GM18867 (cell line): ENCODE results near the gene C9orf43.
"Not testable (repeated sequence)": the region's sequence is repeated elsewhere in the genome, so short reads cannot be mapped to it uniquely, and the experiment has no call there.

Experiments
- ATAC-seq: cut with Tn5 transposase; IDR thresholded peaks from one replicate; pipeline ENCODE4 v1.9.1; 2021; ENCODE audit warnings: mild to moderate bottlenecking, moderate library complexity; ENCODE audit not compliant: unreplicated experiment

Gene C9orf43, protein sequence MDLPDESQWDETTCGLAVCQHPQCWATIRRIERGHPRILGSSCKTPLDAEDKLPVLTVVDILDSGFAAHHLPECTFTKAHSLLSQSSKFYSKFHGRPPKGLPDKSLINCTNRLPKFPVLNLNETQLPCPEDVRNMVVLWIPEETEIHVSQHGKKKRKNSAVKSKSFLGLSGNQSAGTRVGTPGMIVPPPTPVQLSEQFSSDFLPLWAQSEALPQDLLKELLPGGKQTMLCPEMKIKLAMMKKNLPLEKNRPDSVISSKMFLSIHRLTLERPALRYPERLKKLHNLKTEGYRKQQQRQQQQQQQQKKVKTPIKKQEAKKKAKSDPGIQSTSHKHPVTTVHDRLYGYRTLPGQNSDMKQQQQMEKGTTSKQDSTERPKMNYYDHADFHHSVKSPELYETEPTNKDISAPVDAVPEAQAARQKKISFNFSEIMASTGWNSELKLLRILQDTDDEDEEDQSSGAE

DNA sequence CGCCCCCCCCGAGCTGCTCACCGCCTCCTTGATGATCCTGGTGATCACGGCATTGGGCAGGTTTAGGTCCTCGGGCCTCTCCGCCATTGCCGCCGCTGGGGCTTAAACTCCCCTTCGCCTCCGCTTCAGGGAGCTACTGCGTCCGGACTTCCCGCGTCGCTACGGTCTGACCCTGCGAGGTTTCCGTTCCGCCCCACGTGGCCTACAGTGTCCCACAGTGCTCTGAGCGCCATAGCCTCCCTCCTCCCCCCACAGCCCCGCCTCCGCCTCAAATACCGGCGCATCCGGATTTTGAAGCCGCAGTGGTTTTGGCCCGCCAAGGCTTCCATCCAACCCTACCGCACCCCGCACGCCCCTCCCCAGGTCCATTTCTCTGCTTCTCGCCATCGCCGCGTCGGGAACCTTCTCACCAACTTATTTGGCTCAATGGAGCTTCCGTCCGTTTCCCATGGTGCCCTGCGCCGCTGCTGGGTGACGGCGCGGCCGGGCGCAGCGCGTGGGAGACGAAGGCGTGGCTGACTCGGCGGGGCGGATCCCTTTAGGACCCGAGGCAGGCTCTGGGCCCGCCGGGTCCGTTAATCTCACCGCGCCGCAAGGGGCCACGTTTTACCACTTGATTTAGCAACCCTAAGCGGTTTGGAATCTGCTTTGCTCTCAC, at the start of gene C9orf43, which contains the start of gene POLE3:
Gene C9orf43 (plus strand): TSS at position 541 of the 658 bp plus-strand sequence. CDS start 2,747 bp downstream, outside the sequence.
Gene POLE3 (minus strand): TSS at position 469 of the 658 bp plus-strand sequence. CDS start 382 bp downstream, at position 87.
- peak; percentile 91 for ATAC-seq

DNA sequence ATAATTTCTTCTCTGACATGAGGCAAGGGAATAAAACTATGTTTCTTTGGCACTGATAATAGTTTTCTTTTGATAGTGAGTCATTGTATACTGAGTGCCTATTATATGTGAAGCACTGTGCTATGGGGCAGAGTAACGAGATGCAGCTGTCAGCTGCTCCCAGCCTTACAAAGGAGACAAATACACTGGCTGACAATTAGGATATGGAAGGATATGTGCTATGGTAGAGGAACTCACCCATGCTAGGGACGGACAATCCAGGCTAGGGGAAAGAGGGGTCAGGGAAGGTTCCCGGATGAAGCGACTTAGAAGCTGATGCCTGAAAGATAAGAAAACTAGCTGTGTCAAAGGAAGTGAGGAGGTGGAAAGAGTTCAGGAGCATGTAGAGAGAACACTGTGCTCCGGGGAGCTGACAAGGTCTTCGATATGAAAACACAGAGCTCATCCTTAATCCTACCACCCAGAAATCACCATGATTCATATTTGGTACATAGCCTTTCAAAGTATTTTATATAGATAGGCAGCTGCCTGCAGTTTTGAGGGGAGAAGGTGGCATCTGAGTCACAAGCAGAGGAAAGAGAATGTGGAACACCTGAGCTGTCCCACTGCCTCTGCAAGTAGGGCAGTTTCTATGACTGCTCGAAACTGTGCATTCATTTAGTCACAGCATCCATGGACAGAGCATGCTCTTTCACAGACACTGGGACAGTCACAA, 49.1 kb upstream of the C9orf43 start:
- no peak for ATAC-seq

DNA sequence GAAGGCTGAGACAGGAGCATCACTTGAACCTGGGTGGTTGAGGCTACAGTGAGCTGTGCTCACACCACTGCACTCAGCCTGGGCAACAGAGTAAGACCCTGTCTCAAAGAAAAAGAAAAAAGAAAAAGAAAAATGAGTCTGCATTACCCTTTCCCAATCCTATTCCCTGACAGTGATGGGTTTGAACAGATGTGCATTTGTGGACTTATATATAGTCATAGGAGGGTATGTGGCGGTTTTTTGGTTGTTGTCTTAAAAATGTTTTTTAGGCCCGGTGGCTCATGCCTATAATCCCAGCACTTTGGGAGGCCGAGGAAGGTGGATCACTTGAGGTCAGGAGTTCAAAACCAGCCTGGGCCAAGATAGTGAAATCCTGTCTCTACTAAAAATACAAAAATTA, 47.2 kb upstream of the C9orf43 start:
- no peak for ATAC-seq

DNA sequence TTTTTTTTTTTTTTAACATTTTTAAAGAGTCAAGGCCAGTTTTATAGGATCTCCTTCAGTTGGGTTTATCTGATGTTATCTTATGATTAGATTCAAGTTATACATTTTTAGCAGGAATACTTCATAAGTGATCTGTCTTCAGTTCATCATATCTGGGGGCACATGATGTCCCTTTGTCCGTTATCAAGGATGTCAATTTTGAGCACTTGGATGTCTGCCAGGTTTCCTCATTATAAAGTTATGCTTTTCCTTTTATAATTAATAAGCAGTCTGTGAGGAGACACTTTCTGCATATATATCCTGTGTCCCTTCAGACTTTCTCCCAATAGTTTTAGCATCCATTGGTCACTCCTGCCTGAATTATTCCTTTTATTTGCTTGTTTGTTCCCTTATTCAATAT, 45.6 kb upstream of the C9orf43 start:
- ATAC-seq = no peak

DNA sequence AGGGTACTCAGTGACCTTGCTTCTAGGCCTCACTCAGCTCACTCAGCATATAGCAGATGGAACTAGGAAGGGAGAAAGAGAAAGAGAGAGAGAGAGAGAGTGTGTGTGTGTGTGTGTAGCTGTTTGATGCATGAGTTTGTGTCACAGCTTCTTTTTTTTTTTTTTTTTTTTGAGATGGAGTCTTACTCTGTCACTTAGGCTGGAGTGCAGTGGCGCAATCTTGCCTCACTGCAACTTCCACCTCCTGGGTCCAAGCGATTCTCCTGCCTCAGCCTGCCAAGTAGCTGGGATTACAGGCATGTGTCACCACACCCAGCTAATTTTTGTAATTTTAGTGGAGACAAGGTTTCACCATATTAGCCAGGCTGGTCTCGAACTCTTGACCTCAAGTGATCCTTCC, 44.9 kb upstream of the C9orf43 start:
- ATAC-seq = not testable (repeated sequence)

DNA sequence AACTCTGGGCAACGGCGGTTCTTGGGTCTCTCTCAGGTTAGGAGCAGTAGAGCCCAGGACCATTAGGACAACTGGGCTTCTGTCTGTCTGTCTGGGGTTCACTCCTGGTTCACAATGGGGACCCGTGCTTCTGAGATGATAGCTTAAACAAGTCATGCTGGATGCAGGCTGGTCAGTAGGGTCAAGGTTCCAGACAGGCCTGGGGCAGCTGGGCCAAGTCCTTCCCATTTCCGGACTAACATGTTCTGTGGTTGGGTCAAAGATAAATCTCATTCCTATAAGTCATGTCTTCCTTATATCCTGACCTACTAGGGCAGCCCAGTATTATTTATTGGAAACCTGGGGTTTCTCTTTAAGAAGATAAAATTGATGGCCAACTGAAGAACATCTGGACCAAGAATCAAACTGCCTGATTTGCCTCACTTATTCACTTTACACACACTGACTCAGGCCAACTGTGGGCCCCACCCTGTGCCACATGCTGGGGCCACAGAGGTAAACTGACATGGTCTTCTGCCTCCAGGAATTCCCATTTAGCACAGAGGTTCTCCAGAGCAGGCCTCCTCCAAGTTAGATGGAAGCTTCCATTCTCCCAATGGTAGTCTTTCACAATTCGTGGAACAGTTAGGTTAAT, 42.1 kb upstream of the C9orf43 start:
- ATAC-seq = no peak

DNA sequence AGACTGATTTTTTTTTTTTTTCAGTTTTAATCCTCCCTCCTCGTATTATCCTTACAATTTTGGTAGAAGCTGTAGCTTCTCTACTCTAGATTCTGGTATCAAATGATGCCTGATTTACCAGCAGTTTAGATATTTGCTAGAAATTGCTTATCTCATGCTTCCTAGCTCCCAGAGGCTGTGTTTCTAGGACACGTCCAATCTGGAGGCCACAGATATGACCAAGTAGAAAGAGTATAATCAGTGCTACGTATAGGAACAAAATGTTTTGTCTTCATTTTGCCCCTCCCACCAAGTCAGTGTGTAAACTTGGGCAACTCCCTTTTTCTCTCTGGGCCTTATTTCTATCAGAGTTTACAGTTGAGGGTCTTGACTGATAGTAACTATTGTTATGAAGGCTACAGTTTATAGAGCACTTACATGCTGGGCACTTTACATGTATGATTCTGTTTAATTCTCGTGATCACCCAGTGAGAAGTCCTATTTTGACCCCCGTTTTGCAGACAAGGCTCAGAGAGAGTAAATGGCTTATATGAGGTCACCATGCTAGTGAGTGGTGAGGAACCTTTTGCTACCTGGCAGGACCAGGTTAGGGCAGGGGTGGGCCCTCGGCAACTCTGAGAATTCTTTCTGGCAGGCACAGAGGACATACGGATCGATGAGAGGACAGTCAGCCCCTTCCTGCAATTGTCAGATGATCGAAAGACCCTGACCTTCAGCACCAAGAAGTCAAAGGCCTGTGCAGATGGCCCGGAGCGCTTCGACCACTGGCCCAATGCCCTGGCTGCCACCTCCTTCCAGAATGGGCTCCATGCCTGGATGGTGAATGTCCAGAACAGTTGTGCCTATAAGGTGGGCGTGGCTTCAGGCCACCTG, 41.3 kb upstream of the C9orf43 start:
- ATAC-seq = no peak

DNA sequence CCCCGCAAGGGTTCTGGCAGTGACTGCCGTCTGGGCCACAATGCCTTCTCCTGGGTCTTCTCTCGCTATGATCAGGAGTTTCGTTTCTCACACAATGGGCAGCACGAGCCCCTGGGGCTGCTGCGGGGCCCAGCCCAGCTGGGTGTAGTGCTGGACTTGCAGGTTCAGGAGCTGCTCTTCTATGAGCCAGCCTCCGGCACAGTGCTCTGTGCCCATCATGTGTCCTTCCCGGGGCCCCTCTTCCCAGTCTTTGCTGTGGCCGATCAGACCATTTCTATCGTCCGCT, 40.7 kb upstream of the C9orf43 start:
- no peak for ATAC-seq

DNA sequence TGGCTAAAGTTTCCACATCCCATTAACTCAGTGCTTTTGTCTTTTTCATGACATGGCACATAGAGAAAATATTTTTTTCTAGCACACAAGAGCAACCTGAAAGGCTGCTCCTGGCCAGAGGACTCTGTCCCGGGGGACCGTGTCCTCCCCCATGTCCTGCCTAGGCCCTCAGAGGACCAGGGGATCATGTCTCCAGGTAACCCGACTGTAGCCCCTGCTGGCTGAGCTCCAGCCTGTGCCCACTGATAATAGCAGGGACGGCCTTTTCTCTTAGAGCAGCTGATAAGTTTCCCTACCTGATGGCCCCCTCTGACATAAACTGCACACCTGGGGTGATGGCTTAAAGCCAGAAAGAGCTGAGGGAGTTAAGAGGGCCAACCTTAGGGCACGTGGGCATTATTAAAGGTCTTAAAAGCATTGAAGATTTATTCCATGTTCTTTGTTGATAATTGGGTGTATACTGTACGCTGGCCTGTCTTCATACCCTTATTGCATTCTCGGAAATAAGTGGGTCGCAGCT, 39.7 kb upstream of the C9orf43 start:
- ATAC-seq = no peak

DNA sequence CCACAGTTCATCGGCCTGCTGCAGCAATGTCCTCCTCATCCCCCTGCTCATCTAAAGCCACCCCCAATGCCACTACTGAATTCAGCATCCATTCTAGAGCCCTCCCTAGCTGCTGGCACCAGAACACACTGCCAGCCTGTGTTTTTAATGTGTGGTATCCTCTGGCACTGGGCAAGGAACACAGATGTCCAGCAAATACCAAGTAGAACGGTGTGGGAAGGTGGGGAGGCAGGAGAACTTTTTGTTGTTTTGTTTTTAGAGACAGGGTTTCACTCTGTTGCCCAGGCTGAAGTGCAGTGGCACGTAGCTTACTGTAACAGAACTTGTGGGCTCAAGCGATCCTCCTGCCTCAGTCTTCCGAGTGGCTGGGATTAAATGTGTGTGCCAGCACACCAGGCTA, 38.5 kb upstream of the C9orf43 start:
- ATAC-seq = no peak

DNA sequence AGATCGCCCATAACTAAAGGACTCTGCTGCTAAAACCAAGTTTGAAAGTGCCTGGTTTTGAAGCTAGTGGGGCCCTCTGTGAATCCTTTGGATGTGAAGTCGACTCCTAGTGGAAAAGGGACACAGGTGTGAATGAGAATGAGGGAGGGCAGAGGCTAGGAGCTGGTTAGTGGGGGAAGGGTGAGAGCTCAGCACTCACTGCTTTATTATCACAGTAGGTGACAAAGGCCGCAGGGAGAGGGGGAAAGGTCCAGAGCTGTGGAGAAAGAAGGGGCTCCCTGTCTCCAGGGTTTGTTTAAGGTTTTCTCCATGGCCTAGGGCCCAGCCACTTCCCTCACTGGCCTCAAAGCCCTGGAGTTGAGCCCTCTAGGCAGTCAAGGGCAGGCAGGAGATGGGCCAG, 37.3 kb upstream of the C9orf43 start:
- ATAC-seq = no peak

DNA sequence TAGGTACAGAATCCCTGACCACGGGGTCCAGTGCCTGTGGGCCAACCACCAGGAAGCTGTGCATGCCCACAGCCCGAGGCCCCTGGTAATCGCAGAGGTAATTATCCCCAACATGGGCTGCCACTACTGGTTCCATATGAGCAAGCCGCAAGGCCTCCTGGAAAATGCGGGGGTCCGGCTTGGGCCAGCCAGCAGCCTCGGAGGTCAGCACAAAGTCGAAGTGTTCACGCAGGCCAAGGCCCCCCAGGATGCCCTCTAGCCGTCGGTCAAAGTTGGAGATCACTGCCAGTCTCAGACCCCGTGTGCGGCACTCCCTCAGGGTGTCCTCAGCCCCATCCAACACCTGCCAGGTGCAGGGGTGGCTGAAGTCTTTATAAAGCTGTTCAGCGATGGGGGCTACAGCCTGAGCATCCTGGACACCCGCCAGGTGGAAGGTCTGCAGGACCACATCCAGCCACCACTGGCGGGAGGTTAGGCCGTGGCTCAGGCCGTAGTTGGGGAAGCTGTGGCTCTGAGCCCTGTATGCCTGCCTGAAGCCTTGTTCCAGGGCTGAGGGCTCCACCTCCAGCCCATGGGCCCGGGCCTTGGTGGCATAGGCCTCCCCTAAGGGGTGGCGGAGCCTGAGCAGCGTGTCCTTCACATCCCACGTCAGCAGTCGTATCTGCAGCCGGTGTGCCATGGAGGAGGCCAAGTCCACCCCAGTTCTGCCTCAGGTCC, 36.7 kb upstream of the C9orf43 start:
- no peak for ATAC-seq

DNA sequence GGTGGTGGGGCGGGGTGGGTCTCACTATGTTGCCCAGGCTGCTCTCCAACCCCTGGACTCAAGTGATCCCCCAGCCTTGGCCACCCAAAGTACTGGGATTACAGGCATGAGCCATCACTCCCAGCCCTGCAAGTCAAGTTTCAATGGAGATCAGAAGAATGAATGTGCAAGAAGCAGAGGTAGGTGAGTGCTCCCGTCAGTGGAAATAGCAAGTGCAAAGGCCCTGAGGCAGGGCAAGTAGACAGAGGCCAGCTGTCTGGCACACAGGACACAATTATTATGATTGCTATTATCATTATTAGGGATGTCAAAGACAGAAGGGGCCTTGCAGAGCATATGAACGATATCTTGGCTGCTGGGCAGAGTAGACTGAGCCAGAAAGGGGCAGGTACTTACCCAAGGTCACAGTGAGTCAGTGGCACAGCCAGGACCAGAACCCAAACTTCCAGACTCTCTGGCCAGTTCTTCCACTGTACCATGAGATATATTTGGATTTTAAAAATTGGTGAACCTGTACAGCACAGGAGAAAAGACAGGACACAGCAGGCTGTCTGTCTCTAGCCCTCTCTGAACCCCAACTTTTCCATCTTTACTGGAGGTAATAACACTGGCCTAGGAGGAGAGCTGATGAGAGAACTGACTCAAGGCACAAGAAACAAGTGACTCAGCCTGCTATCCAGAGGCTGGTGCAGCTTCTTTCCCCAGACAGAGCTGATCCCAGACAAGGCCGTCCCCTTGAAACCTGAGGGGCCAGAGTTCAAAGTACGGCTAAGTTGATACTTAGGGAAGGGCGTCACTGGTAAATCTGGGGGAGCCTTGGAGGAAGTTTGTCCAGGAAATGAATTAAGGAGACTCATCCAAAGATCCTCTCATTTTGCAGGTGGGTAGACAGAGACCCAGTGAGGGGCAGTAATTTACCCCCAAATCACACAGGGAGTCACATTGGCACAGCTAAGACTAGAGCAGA, 35.2 kb upstream of the C9orf43 start:
- ATAC-seq = no peak

DNA sequence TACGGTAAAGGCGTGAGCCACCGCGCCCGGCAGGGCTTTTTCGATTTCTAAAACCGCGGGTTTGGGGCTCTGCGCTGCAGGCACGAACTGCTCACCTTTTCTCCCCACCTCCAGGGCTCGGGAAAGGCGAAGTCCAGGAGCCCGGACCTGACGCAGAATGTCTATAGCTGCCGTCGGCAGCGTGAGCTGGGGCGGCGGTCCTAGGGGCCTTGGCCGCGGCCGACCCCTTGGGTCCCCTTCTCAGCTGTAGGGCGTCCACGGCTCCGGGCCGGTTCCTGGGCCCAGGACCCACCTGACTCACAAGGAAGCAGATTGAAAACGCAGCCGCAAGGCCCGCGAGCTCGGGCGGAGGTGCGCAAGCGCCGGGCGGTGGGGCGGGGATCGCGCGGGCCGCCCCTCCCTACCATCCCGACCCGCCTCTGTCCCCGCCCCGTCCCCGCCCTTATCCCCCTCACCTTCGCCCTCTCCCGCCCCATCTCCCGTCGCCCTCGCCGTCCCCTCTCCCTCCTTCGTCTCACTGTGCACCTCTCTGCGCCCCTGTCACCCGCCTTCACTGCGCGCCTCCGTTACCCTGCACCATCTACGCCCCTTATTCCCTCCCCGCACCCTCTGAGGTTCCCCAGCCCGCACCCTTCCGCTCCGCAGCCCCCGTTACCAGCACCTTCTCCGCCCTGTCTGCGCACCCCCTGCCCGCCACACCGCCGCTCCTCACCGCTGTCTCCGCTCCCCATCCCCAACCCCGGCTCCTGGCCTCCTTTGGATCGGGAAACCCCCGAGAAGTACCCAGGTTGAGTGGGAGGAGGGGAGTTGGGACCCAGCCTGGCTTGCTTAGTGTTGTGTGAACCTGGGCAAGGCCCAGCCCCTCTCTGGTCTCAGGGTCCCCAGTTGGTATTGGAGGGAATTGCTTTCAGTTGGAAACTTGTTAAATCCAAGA, 33.6 kb upstream of the C9orf43 start, which contains the start of gene HDHD3:
Gene HDHD3 (minus strand): TSS at position 353 of the 934 bp plus-strand sequence. CDS start 2,632 bp downstream, outside the sequence.
- ATAC-seq = peak; percentile 90

DNA sequence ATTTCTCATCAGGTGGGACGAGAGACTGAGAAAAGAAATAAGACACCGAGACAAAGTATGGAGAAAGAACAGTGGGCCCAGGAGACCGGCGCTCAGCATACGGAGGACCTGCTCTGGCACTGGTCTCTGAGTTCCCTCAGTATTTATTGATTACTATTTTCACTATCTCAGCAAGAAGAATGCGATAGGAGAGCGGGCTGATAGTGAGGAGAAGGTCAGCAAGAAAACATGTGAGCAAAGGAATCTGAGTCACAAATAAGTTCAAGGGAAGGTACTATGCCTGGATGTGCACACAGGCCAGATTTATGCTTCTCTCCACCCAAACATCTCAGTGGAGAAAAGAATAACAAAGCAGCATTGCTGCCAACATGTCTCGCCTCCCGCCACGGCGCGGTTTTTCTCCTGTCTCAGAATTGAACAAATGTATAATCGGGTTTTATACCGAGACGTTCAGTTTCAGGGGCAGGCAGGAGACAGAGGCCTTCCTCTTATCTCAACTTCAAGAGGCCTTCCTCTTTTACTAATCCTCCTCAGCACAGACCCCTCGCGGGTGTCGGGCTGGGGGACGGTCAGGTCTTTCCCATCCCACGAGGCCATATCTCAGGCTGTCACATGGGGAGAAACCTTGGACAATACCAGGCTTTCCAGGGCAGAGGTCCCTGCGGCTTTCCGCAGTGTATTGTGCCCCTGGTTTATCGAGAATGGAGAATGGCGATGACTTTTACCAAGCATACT, 31.3 kb upstream of the C9orf43 start:
- not testable (repeated sequence) for ATAC-seq

DNA sequence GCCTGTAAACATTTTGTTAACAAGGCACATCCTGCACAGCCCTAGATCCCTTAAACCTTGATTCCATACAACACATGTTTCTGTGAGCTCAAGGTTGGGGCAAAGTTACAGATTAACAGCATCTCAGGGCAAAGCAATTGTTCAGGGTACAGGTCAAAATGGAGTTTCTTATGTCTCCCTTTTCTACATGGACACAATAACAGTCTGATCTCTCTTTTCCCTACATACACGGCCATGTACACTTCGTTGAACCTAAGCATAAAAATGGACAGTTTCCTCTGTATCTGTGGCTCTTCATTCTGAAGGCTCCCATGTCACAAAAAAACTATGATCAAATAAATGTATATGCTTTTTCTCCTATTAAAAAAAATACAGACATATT, 30.7 kb upstream of the C9orf43 start:
- not testable (repeated sequence) for ATAC-seq
